HCT116 (cell line): ENCODE measurements around the gene GPC5. TPM values are rescaled to one million over a fixed set of nuclear protein-coding genes. Genes with fewer than 3 reads are reported as not detected.

Experiments used
- ATAC-seq: fragments of 200-7000 bp; cut with Tn5 transposase; 2 replicates; pipeline ENCODE4 v1.9.1; 2020; ENCODE audit warnings: mild to moderate bottlenecking, moderate library complexity
- BruUV-seq: library from RNA; stranded (reverse); fragments of 400-500 nt; replicated peaks from 2 replicates; lab custom pipeline; 2021; lab: Mats Ljungman, UMichigan
- CTCF ChIA-PET: fragments of 300-600 bp; sonication (Branson Sonifier 250); formaldehyde crosslinking; loops from one replicate; lab custom pipeline; 2021; ENCODE audit warnings: antibody characterized with exemption; lab: Charles Lee
- POLR2A ChIA-PET: fragments of 300-600, 350-600 bp; sonication (Branson Sonifier 250); formaldehyde crosslinking; loops from one replicate; lab custom pipeline; 2021; ENCODE audit warnings: antibody characterized with exemption; lab: Charles Lee
- RAD21 ChIA-PET, 2 experiments: fragments of 300-600 bp; sonication (Branson Sonifier 250); formaldehyde crosslinking; loops; one replicate each; lab custom pipeline; 2023; ENCODE audit warnings: low total read pairs in 2 of 2; ENCODE audit not compliant: uncharacterized antibody in 2 of 2, unreplicated experiment in 2 of 2, low non-redundant PET in 1 of 2; lab: Charles Lee
- DNase-seq: peaks from one replicate; pipeline ENCODE4 v3.0.0-alpha.2; 2010; ENCODE audit warnings: low read depth, low spot score
- H2AFZ ChIP-seq: fragments of 200-600 bp; shearing (Covaris generic), sonication (generic); 2 replicates; pipeline ENCODE4 v1.6.1; 2017; ENCODE audit warnings: low read depth, mixed run types, mixed read lengths, antibody characterized with exemption, low read length; ENCODE audit not compliant: poor library complexity, severe bottlenecking
- H3K27ac ChIP-seq: 2 replicates; pipeline ENCODE4 v1.5.1; 2012; ENCODE audit warnings: low read depth, low read length
- H3K27me3 ChIP-seq: fragments of 200-600 bp; sonication (generic); 2 replicates; pipeline ENCODE4 v1.6.1; 2016; ENCODE audit warnings: mixed run types, low read length, mixed read lengths; ENCODE audit not compliant: insufficient read depth
- H3K36me3 ChIP-seq, 2 experiments: fragments of 200-500 bp in 1 of 2; fragments of 200-600 bp in 1 of 2; sonication (Bioruptor generic) in 1 of 2; sonication (generic) in 1 of 2; 2 replicates each; pipeline versions ENCODE4 v1.5.1 to v1.6.1; 2014 to 2016; ENCODE audit warnings: low read length in 2 of 2, inconsistent platforms in 1 of 2, mixed read lengths in 1 of 2, mixed run types in 1 of 2; ENCODE audit not compliant: insufficient read depth in 2 of 2, control insufficient read depth in 1 of 2
- H3K4me1 ChIP-seq, 2 experiments: fragments of 200-600 bp in 1 of 2; sonication (generic) in 1 of 2; 2 replicates each; pipeline versions ENCODE4 v1.5.1 to v1.6.1; 2012 to 2017; ENCODE audit warnings: low read length in 2 of 2, inconsistent platforms in 1 of 2, mild to moderate bottlenecking in 1 of 2, mixed read lengths in 1 of 2, mixed run types in 1 of 2, moderate library complexity in 1 of 2; ENCODE audit not compliant: insufficient read depth in 2 of 2, control insufficient read depth in 1 of 2
- H3K4me2 ChIP-seq: fragments of 200-600 bp; sonication (generic); 2 replicates; pipeline ENCODE4 v1.6.1; 2017; ENCODE audit warnings: mixed run types, low read length, mixed read lengths
- H3K4me3 ChIP-seq, 2 experiments: fragments of 200-600 bp in 1 of 2; sonication (generic) in 1 of 2; replicated peaks in 1 of 2; 2 replicates each; pipeline ENCODE4 v1.5.1; 2011 to 2016; ENCODE audit warnings: low read length in 2 of 2, control low read depth in 1 of 2, low read depth in 1 of 2, mild to moderate bottlenecking in 1 of 2, mixed read lengths in 1 of 2, mixed run types in 1 of 2
- H3K79me2 ChIP-seq: fragments of 200-600 bp; sonication (generic); 2 replicates; pipeline ENCODE4 v1.6.1; 2017; ENCODE audit warnings: mild to moderate bottlenecking, mixed run types, low read length, moderate library complexity, mixed read lengths; ENCODE audit not compliant: insufficient read depth
- H3K9ac ChIP-seq: fragments of 200-600 bp; sonication (generic); 2 replicates; pipeline ENCODE4 v1.6.1; 2016; ENCODE audit warnings: low read length, mixed read lengths
- H3K9me2 ChIP-seq: fragments of 200-600 bp; sonication (generic), shearing (Covaris generic); 2 replicates; pipeline ENCODE4 v1.6.1; 2017; ENCODE audit warnings: mixed run types, mild to moderate bottlenecking, moderate library complexity; ENCODE audit not compliant: insufficient read depth
- H3K9me3 ChIP-seq, 2 experiments: fragments of 200-500 bp in 1 of 2; fragments of 200-600 bp in 1 of 2; sonication (Bioruptor generic) in 1 of 2; sonication (generic) in 1 of 2; 2 replicates each; pipeline ENCODE4 v1.6.1; 2014 to 2017; ENCODE audit warnings: low read length in 2 of 2, mixed read lengths in 2 of 2, inconsistent platforms in 1 of 2, low read depth in 1 of 2, mild to moderate bottlenecking in 1 of 2, mixed run types in 1 of 2, moderate library complexity in 1 of 2; ENCODE audit not compliant: control insufficient read depth in 1 of 2, insufficient read depth in 1 of 2
- H4K20me1 ChIP-seq: fragments of 200-600 bp; sonication (generic), shearing (Covaris generic); 2 replicates; pipeline ENCODE4 v1.6.1; 2017; ENCODE audit warnings: mixed run types, mild to moderate bottlenecking, moderate library complexity; ENCODE audit not compliant: insufficient read depth
- ATF3 ChIP-seq: IDR thresholded peaks from 2 replicates; pipeline ENCODE4 v1.6.1; 2012
- CBX3 ChIP-seq: IDR thresholded peaks from 2 replicates; pipeline ENCODE4 v1.6.1; 2012; ENCODE audit warnings: low read depth
- CEBPB ChIP-seq: IDR thresholded peaks from 2 replicates; pipeline ENCODE4 v1.6.1; 2012; ENCODE audit warnings: low read depth
- ELF1 ChIP-seq: IDR thresholded peaks from 2 replicates; pipeline ENCODE4 v1.6.1; 2012; ENCODE audit warnings: low read depth, borderline replicate concordance
- EZH2 ChIP-seq: fragments of 200-600 bp; sonication (generic); IDR thresholded peaks from 2 replicates; pipeline ENCODE4 v1.6.1; 2017; ENCODE audit warnings: antibody characterized with exemption, mixed run types
- EZH2phosphoT487 ChIP-seq: fragments of 200-600 bp; IDR thresholded peaks from 2 replicates; pipeline ENCODE4 v1.6.1; 2018; ENCODE audit warnings: antibody characterized with exemption, borderline replicate concordance
- FOSL1 ChIP-seq: IDR thresholded peaks from 2 replicates; pipeline ENCODE4 v1.6.1; 2012; ENCODE audit warnings: low read depth
- JUND ChIP-seq: IDR thresholded peaks from 2 replicates; pipeline ENCODE4 v1.6.1; 2012
- POLR2AphosphoS5 ChIP-seq: IDR thresholded peaks from 2 replicates; pipeline ENCODE4 v1.6.1; 2011; ENCODE audit warnings: mild to moderate bottlenecking, low read depth, low read length, moderate library complexity
- REST ChIP-seq: IDR thresholded peaks from 2 replicates; pipeline ENCODE4 v1.6.1; 2012; ENCODE audit warnings: low read depth
- SIN3A ChIP-seq: IDR thresholded peaks from 2 replicates; pipeline ENCODE4 v1.6.1; 2012; ENCODE audit warnings: low read depth
- SRF ChIP-seq: IDR thresholded peaks from 2 replicates; pipeline ENCODE4 v1.6.1; 2012; ENCODE audit warnings: low read depth
- TCF7L2 ChIP-seq: IDR thresholded peaks from 2 replicates; pipeline ENCODE4 v1.7.0; 2011; ENCODE audit warnings: borderline replicate concordance, inconsistent platforms; ENCODE audit not compliant: insufficient read depth, insufficient read length; ENCODE audit errors: extremely low read depth
- intact Hi-C: fragments of 100-400 bp; cut with micrococcal nuclease; formaldehyde crosslinking; loops from 2 replicates; pipeline ENCODE4 v1.10.0; 2022
- total RNA-seq: library from RNA; stranded (reverse); gene quantifications from one replicate; pipeline ENCODE4 v1.2.1, GENCODE V29; 2021; ENCODE audit not compliant: unreplicated experiment
- TF ChIP-seq, protein P1 (sequence below), 3 experiments: fragments of 200-600 bp in 1 of 3; sonication (generic) in 1 of 3; IDR thresholded peaks in 2 of 3; conservative IDR thresholded peaks in 1 of 3; 2 replicates each; pipeline ENCODE4 v1.5.1; 2012 to 2017; ENCODE audit warnings: low read depth in 2 of 3, low read length in 2 of 3, antibody characterized with exemption in 1 of 3, borderline replicate concordance in 1 of 3, control low read depth in 1 of 3, mild to moderate bottlenecking in 1 of 3, mixed read lengths in 1 of 3, mixed run types in 1 of 3, moderate library complexity in 1 of 3; ENCODE audit not compliant: insufficient read depth in 1 of 3

The GPC5 gene
- total RNA-seq, 1 experiment from 2014 or later = not detected

GRCh38 chr13:91986761-91987483 is 588.5 kb downstream of the GPC5 start:
- ATAC-seq (no peak), DNase-seq (no peak)
- Histone ChIP-seq H3K79me2 (no peaks in the 10 kb centered on the region), H3K4me1 (no peaks in the 10 kb centered on the region), H3K36me3 (no peaks in the 10 kb centered on the region), H2AFZ (no peak overlapping the region), H3K9me2 (no peaks in the 10 kb centered on the region), H3K27me3 (no peaks in the 10 kb centered on the region), H3K4me3 (no peak overlapping the region), H3K9me3 (peaks cover 12 to 20% of the 10 kb centered on the region in 2 experiments; a peak in 2 of 4 replicates), H4K20me1 (no peaks in the 10 kb centered on the region), H3K4me2 (no peak overlapping the region), H3K27ac (no peak overlapping the region), H3K9ac (no peak overlapping the region)
- ChIA-PET RAD21 (no interaction called here), CTCF (no interaction called here), POLR2A (no interaction called here)
- intact Hi-C loops = no loop called here
- no peak for TF ChIP-seq REST
- TF ChIP-seq POLR2AphosphoS5 = no peak
- TF ChIP-seq EZH2 = no peak
- TF ChIP-seq JUND = no peak
- no TSS peak for BruUV-seq

- H3K9me2 ChIP-seq = no peaks in the 10 kb centered on the region
- TF ChIP-seq POLR2AphosphoS5 = no peak
- TF ChIP-seq SRF = no peak
- no peak for TF ChIP-seq CEBPB
- no peak for TF ChIP-seq CBX3
- no peak for TF ChIP-seq JUND
- TF ChIP-seq FOSL1 = no peak
- no peak for TF ChIP-seq ELF1
- TF ChIP-seq TCF7L2 = no peak
- TF ChIP-seq, protein P1, sequence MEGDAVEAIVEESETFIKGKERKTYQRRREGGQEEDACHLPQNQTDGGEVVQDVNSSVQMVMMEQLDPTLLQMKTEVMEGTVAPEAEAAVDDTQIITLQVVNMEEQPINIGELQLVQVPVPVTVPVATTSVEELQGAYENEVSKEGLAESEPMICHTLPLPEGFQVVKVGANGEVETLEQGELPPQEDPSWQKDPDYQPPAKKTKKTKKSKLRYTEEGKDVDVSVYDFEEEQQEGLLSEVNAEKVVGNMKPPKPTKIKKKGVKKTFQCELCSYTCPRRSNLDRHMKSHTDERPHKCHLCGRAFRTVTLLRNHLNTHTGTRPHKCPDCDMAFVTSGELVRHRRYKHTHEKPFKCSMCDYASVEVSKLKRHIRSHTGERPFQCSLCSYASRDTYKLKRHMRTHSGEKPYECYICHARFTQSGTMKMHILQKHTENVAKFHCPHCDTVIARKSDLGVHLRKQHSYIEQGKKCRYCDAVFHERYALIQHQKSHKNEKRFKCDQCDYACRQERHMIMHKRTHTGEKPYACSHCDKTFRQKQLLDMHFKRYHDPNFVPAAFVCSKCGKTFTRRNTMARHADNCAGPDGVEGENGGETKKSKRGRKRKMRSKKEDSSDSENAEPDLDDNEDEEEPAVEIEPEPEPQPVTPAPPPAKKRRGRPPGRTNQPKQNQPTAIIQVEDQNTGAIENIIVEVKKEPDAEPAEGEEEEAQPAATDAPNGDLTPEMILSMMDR (IDR thresholded peaks at IDR 0.05 in 2 of 3, conservative IDR thresholded peaks at IDR 0.05 in 1 of 3; ENCODE audit: borderline replicate concordance in 1 of 3, insufficient read depth in 1 of 3, low read depth in 2 of 3, low read length in 2 of 3) = no peak
- TF ChIP-seq SIN3A = no peak
- TF ChIP-seq ATF3 = no peak
- TF ChIP-seq EZH2phosphoT487 = no peak
Observed at GRCh38 chr13:91988331-91988730, 589.9 kb downstream of the GPC5 start.

More at GRCh38 chr13:91988331-91988730, 589.9 kb downstream of the GPC5 start:
- ChIA-PET CTCF (no interaction called here), POLR2A (no interaction called here), RAD21 (no interaction called here)
- no TSS peak for BruUV-seq
- Histone ChIP-seq H3K4me2 (no peak overlapping the region), H3K4me1 (no peaks in the 10 kb centered on the region), H3K9ac (no peak overlapping the region), H3K27ac (no peak overlapping the region), H3K79me2 (no peaks in the 10 kb centered on the region), H4K20me1 (no peaks in the 10 kb centered on the region), H3K4me3 (no peak overlapping the region), H3K27me3 (no peaks in the 10 kb centered on the region), H2AFZ (no peak overlapping the region), H3K36me3 (no peaks in the 10 kb centered on the region), H3K9me3 (peaks cover 15 to 21% of the 10 kb centered on the region in 2 experiments; a peak in 2 of 4 replicates)
- DNase-seq (no peak), ATAC-seq (no peak)
- intact Hi-C loops = no loop called here
